ENCODE measurements around the gene ACSL3. TPM values are rescaled to one million over a fixed set of nuclear protein-coding genes. Genes with fewer than 3 reads are reported as not detected.

Gene ACSL3
- total and polyA plus RNA-seq, 2 donors from 2014 or later = 33.6 to 58.8 TPM

GRCh38 chr2:222939208-222939856 lies 78.5 kb downstream of the ACSL3 start:
- H3K36me3 ChIP-seq (ENCODE audit: control insufficient read depth in 2 of 3, insufficient read depth in 3 of 3, low read length in 3 of 3) = peaks cover 6 to 28% (median 14%) of the 10 kb centered on the region in 3 donors
- H3K4me1 ChIP-seq (ENCODE audit: control insufficient read depth in 2 of 3, insufficient read depth in 2 of 3, low read depth in 1 of 3, low read length in 3 of 3) = no peaks in the 10 kb centered on the region
- FAIRE-seq = no peak
- no peak overlapping the region for H3K9ac ChIP-seq (ENCODE audit: low read length in 3 of 3)
- DNase-seq = peak in 4 of 5 donors; percentile 33 to 56 (median 40)
- peak; percentile 38 for TF ChIP-seq CTCF (IDR thresholded peaks at IDR 0.05; ENCODE audit: borderline replicate concordance, extremely low read depth, insufficient read depth)
- H3K9me3 ChIP-seq (ENCODE audit: control insufficient read depth in 2 of 3, insufficient read depth in 1 of 3, low read length in 3 of 3) = peaks cover 0 to 8% (median 4%) of the 10 kb centered on the region in 3 donors
- intact Hi-C loops (cut with DNase I) = no loop called here
- no peak overlapping the region for H3K4me3 ChIP-seq (ENCODE audit: low read length in 3 of 3)
- no peak overlapping the region for H3K27ac ChIP-seq (ENCODE audit: low read depth in 2 of 2, low read length in 2 of 2)
- H3K27me3 ChIP-seq (ENCODE audit: control insufficient read depth, insufficient read depth, low read length) = no peaks in the 10 kb centered on the region

- Histone ChIP-seq H3K9ac (ENCODE audit: low read length in 3 of 3) (no peak overlapping the region), H3K9me3 (ENCODE audit: control insufficient read depth in 2 of 3, insufficient read depth in 1 of 3, low read length in 3 of 3) (peaks cover 0 to 8% (median 4%) of the 10 kb centered on the region in 3 donors), H3K27ac (ENCODE audit: low read depth in 2 of 2, low read length in 2 of 2) (no peak overlapping the region), H3K36me3 (ENCODE audit: control insufficient read depth in 2 of 3, insufficient read depth in 3 of 3, low read length in 3 of 3) (peaks cover 6 to 23% (median 10%) of the 10 kb centered on the region in 3 donors), H3K4me3 (ENCODE audit: low read length in 3 of 3) (no peak overlapping the region), H3K4me1 (ENCODE audit: control insufficient read depth in 2 of 3, insufficient read depth in 2 of 3, low read depth in 1 of 3, low read length in 3 of 3) (no peaks in the 10 kb centered on the region), H3K27me3 (ENCODE audit: control insufficient read depth, insufficient read depth, low read length) (no peaks in the 10 kb centered on the region)
- FAIRE-seq (no peak), DNase-seq (no peak)
- TF ChIP-seq CTCF (IDR thresholded peaks at IDR 0.05; ENCODE audit: borderline replicate concordance, extremely low read depth, insufficient read depth) = no peak
- intact Hi-C loops (cut with DNase I) = no loop called here
These were observed 79.1 kb downstream of the ACSL3 start for GRCh38 chr2:222939979-222940378.

GRCh38 chr2:222941510-222942032 lies 80.7 kb downstream of the ACSL3 start:
- FAIRE-seq (no peak), DNase-seq (no peak)
- no peak overlapping the region for H3K27ac ChIP-seq (ENCODE audit: low read depth in 2 of 2, low read length in 2 of 2)
- H3K9me3 ChIP-seq (ENCODE audit: control insufficient read depth in 2 of 3, insufficient read depth in 1 of 3, low read length in 3 of 3) = peaks cover 0 to 8% (median 4%) of the 10 kb centered on the region in 3 donors
- H3K4me1 ChIP-seq (ENCODE audit: control insufficient read depth in 2 of 3, insufficient read depth in 2 of 3, low read depth in 1 of 3, low read length in 3 of 3) = no peaks in the 10 kb centered on the region
- no peaks in the 10 kb centered on the region for H3K27me3 ChIP-seq (ENCODE audit: control insufficient read depth, insufficient read depth, low read length)
- H3K4me3 ChIP-seq (ENCODE audit: low read length in 3 of 3) = no peak overlapping the region
- intact Hi-C loops (cut with DNase I) = no loop called here
- no peak for TF ChIP-seq CTCF (IDR thresholded peaks at IDR 0.05; ENCODE audit: borderline replicate concordance, extremely low read depth, insufficient read depth)
- H3K9ac ChIP-seq (ENCODE audit: low read length in 3 of 3) = no peak overlapping the region
- peaks cover 3 to 12% (median 10%) of the 10 kb centered on the region in 3 donors for H3K36me3 ChIP-seq (ENCODE audit: control insufficient read depth in 2 of 3, insufficient read depth in 3 of 3, low read length in 3 of 3)
